ENCODE measurements around the gene PGP. TPM values are rescaled to one million over a fixed set of nuclear protein-coding genes. Genes with fewer than 3 reads are reported as not detected.

Gene PGP
- total RNA-seq, 1 experiment from 2014 or later, result 38.3 TPM

DNA sequence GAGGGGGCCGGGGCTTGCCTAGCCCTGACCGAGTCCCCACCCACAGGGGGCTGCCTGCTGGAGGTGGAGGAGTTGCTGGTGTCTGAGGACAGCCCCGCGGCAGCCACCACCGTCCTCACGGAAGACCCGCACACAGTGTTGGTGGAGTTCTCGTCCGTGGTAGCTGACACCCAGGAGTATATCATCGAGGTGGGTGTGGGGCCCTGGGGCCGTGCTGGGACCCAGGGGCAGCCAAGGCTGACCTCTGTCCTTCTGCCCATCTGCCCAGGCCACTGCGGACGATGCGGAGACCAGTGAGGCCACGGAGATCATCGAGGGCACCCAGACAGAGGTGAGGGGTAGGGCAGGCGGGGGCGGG, 20.2 kb upstream of the PGP start:
- peaks cover 13% of the 10 kb centered on the region for H3K23me2 ChIP-seq (ENCODE audit: insufficient read length, low read depth, low read length, poor library complexity, severe bottlenecking)
- no peak overlapping the region for H3K4me2 ChIP-seq (ENCODE audit: insufficient read depth, insufficient read length, low read length)
- peaks cover 2% of the 10 kb centered on the region; the same call in 1 of the 2 replicates for H3K27me3 ChIP-seq (ENCODE audit: insufficient read depth, low read length)
- no peak overlapping the region for H3K56ac ChIP-seq (ENCODE audit: insufficient read length, low read depth, low read length)
- no peaks in the 10 kb centered on the region for H3K9me3 ChIP-seq (ENCODE audit: control insufficient read depth, low read depth, low read length)
- H3K27ac ChIP-seq (ENCODE audit: insufficient read length, low read depth, low read length), result no peak overlapping the region
- no peak overlapping the region for H3K9ac ChIP-seq (ENCODE audit: extremely low read depth, insufficient read length, low read length)
- H3K4me1 ChIP-seq (ENCODE audit: insufficient read depth, low read length), result no peaks in the 10 kb centered on the region
- no peak overlapping the region for H4K91ac ChIP-seq (ENCODE audit: insufficient read length, low read depth, low read length)
- Mint-ChIP-seq H3K4me1 (peaks cover 0 to 3% of the 10 kb centered on the region in 2 experiments; a peak in 1 of 4 replicates), H3K27me3 (ENCODE audit: low read depth) (peaks cover 16% of the 10 kb centered on the region), H3K4me3 (no peak overlapping the region), H3K27ac (no peak overlapping the region; a peak in 1 of 7 replicates), H3K36me3 (ENCODE audit: insufficient read depth in 1 of 3, low read depth in 3 of 3) (peaks cover 2 to 27% (median 13%) of the 10 kb centered on the region in 3 experiments; a peak in 6 of 7 replicates), H3K9me3 (no peaks in the 10 kb centered on the region)
- no peak overlapping the region for H4K5ac ChIP-seq (ENCODE audit: insufficient read length, low read depth, low read length)
- no peak overlapping the region for H3T11ph ChIP-seq (ENCODE audit: low read length)
- no peaks in the 10 kb centered on the region for H3K79me2 ChIP-seq (ENCODE audit: insufficient read depth, low read length)
- no peak overlapping the region for H3K18ac ChIP-seq (ENCODE audit: insufficient read length, low read depth, low read length)
- no peak overlapping the region for H2BK120ac ChIP-seq (ENCODE audit: low read depth, low read length, poor library complexity, severe bottlenecking)
- H2BK12ac ChIP-seq (ENCODE audit: insufficient read length, low read depth, low read length), result no peak overlapping the region
- H2AFZ ChIP-seq (ENCODE audit: low read length), result no peak overlapping the region
- no peak overlapping the region for H3K23ac ChIP-seq (ENCODE audit: insufficient read length, low read depth, low read length)
- H4K8ac ChIP-seq (replicated peaks; ENCODE audit: insufficient read length, low read depth, low read length), result no peak overlapping the region
- TF ChIP-seq CTCF (conservative IDR thresholded peaks at IDR 0.05), result no peak
- no peak overlapping the region for H2BK15ac ChIP-seq (ENCODE audit: low read depth, low read length)
- WGBS (ENCODE audit: extremely low coverage, insufficient read length, low lambda C conversion rate), result no CpG with 5 or more reads among the region's 18 CpGs
- no peak for DNase-seq
- no peak overlapping the region for H2BK20ac ChIP-seq (ENCODE audit: low read depth, low read length, poor library complexity, severe bottlenecking)
- H3K79me1 ChIP-seq (ENCODE audit: insufficient read depth, low read depth, low read length, poor library complexity, severe bottlenecking), result no peaks in the 10 kb centered on the region
- H2AK5ac ChIP-seq (ENCODE audit: insufficient read length, low read length), result no peak overlapping the region
- H2BK5ac ChIP-seq (ENCODE audit: insufficient read length, low read length), result no peak overlapping the region
- no peaks in the 10 kb centered on the region for H4K20me1 ChIP-seq (ENCODE audit: control insufficient read depth, insufficient read depth, insufficient read length)
- no peak overlapping the region for H3K14ac ChIP-seq (ENCODE audit: insufficient read depth, low read length)
- H3K4ac ChIP-seq (ENCODE audit: low read depth, low read length), result no peak overlapping the region

All from H9 (cell line).